PC-9 (cell line): ENCODE measurements around the gene ACMSD.

ENCODE experiments used
- CTCF ChIP-seq: fragments of 200-600 bp; sonication (generic); conservative IDR thresholded peaks from 2 replicates; pipeline ENCODE4 v1.6.1; 2017; ENCODE audit warnings: mixed run types, antibody characterized with exemption, mild to moderate bottlenecking, moderate library complexity
- EZH2 ChIP-seq: fragments of 200-600 bp; sonication (generic); IDR thresholded peaks from 2 replicates; pipeline ENCODE4 v1.8.0; 2017; ENCODE audit warnings: antibody characterized with exemption, low read depth

- TF ChIP-seq EZH2 (no peak), CTCF (no peak)
These were observed 96.2 kb downstream of the ACMSD start for GRCh38 chr2:134934641-134935040.
